IPS-15b (cell line): ENCODE data around the gene RAP2C.

Experiments used
- H3K27me3 ChIP-seq: one replicate; pipeline ENCODE4 v1.6.1; 2013; ENCODE audit warnings: low read length; ENCODE audit not compliant: control insufficient read depth, insufficient read depth
- H3K36me3 ChIP-seq: one replicate; pipeline ENCODE4 v1.6.1; 2013; ENCODE audit warnings: low read length; ENCODE audit not compliant: control insufficient read depth, insufficient read depth
- H3K4me1 ChIP-seq: one replicate; pipeline ENCODE4 v1.6.1; 2013; ENCODE audit warnings: mild to moderate bottlenecking, low read length; ENCODE audit not compliant: control insufficient read depth, insufficient read depth
- H3K4me3 ChIP-seq: one replicate; pipeline ENCODE4 v1.5.1; 2013; ENCODE audit warnings: low read depth, low read length
- H3K9ac ChIP-seq: one replicate; pipeline ENCODE4 v1.6.1; 2013; ENCODE audit warnings: low read depth, mild to moderate bottlenecking, low read length
- H3K9me3 ChIP-seq: one replicate; pipeline ENCODE4 v1.6.1; 2013; ENCODE audit warnings: mild to moderate bottlenecking, low read length; ENCODE audit not compliant: control insufficient read depth, insufficient read depth

RAP2C gene

GRCh38 chrX:132219343-132219768 lies at the start of gene RAP2C:
Gene RAP2C (minus strand): TSS chrX:132219447. CDS start chrX:132217268, 2,179 bp downstream.
- peaks cover 4% of the 10 kb centered on the region for H3K4me1 ChIP-seq
- H3K27me3 ChIP-seq, result no peaks in the 10 kb centered on the region
- H3K36me3 ChIP-seq, result no peaks in the 10 kb centered on the region
- H3K9me3 ChIP-seq, result no peaks in the 10 kb centered on the region
- peak within 1 kb of the TSS; percentile 81 for H3K9ac ChIP-seq
- peak within 1 kb of the TSS; percentile 84 for H3K4me3 ChIP-seq

GRCh38 chrX:132267392-132267791 lies 48.1 kb upstream of the RAP2C start:
- H3K4me3 ChIP-seq, result no peak overlapping the region
- no peak overlapping the region for H3K9ac ChIP-seq
- no peaks in the 10 kb centered on the region for H3K27me3 ChIP-seq
- H3K4me1 ChIP-seq, result no peaks in the 10 kb centered on the region
- no peaks in the 10 kb centered on the region for H3K36me3 ChIP-seq
- no peaks in the 10 kb centered on the region for H3K9me3 ChIP-seq

- no peaks in the 10 kb centered on the region for H3K36me3 ChIP-seq
- no peak overlapping the region for H3K4me3 ChIP-seq
- H3K9ac ChIP-seq, result no peak overlapping the region
- no peaks in the 10 kb centered on the region for H3K4me1 ChIP-seq
- H3K9me3 ChIP-seq, result no peaks in the 10 kb centered on the region
- H3K27me3 ChIP-seq, result no peaks in the 10 kb centered on the region
Observed at GRCh38 chrX:132266583-132267355, 47.5 kb upstream of the RAP2C start.

GRCh38 chrX:132263127-132263526 lies 43.9 kb upstream of the RAP2C start:
- H3K4me1 ChIP-seq, result no peaks in the 10 kb centered on the region
- no peaks in the 10 kb centered on the region for H3K36me3 ChIP-seq
- H3K27me3 ChIP-seq, result no peaks in the 10 kb centered on the region
- H3K4me3 ChIP-seq, result no peak overlapping the region
- no peak overlapping the region for H3K9ac ChIP-seq
- no peaks in the 10 kb centered on the region for H3K9me3 ChIP-seq

- Histone ChIP-seq H3K9me3 (no peaks in the 10 kb centered on the region), H3K27me3 (no peaks in the 10 kb centered on the region), H3K9ac (no peak overlapping the region), H3K4me3 (no peak overlapping the region), H3K36me3 (no peaks in the 10 kb centered on the region), H3K4me1 (no peaks in the 10 kb centered on the region)
Observed at GRCh38 chrX:132258509-132258908, 39.3 kb upstream of the RAP2C start.

GRCh38 chrX:132257116-132257515 lies 37.9 kb upstream of the RAP2C start:
- Histone ChIP-seq H3K9me3 (no peaks in the 10 kb centered on the region), H3K4me3 (no peak overlapping the region), H3K27me3 (no peaks in the 10 kb centered on the region), H3K36me3 (no peaks in the 10 kb centered on the region), H3K9ac (no peak overlapping the region), H3K4me1 (no peaks in the 10 kb centered on the region)

- Histone ChIP-seq H3K9ac (no peak overlapping the region), H3K36me3 (no peaks in the 10 kb centered on the region), H3K4me1 (no peaks in the 10 kb centered on the region), H3K27me3 (no peaks in the 10 kb centered on the region), H3K9me3 (no peaks in the 10 kb centered on the region), H3K4me3 (no peak overlapping the region)
Observed at GRCh38 chrX:132236121-132236520, 16.9 kb upstream of the RAP2C start.

GRCh38 chrX:132235488-132235887 lies 16.2 kb upstream of the RAP2C start:
- H3K27me3 ChIP-seq, result no peaks in the 10 kb centered on the region
- H3K4me3 ChIP-seq, result no peak overlapping the region
- H3K36me3 ChIP-seq, result no peaks in the 10 kb centered on the region
- H3K9me3 ChIP-seq, result no peaks in the 10 kb centered on the region
- H3K4me1 ChIP-seq, result no peaks in the 10 kb centered on the region
- no peak overlapping the region for H3K9ac ChIP-seq

- Histone ChIP-seq H3K27me3 (no peaks in the 10 kb centered on the region), H3K4me3 (no peak overlapping the region), H3K9ac (no peak overlapping the region), H3K9me3 (no peaks in the 10 kb centered on the region), H3K36me3 (no peaks in the 10 kb centered on the region), H3K4me1 (no peaks in the 10 kb centered on the region)
Observed at GRCh38 chrX:132231587-132231986, 12.3 kb upstream of the RAP2C start.

- no peaks in the 10 kb centered on the region for H3K27me3 ChIP-seq
- H3K36me3 ChIP-seq, result no peaks in the 10 kb centered on the region
- H3K4me1 ChIP-seq, result no peaks in the 10 kb centered on the region
- no peaks in the 10 kb centered on the region for H3K9me3 ChIP-seq
- no peak overlapping the region for H3K9ac ChIP-seq
- H3K4me3 ChIP-seq, result no peak overlapping the region
Observed at GRCh38 chrX:132227383-132228112, 8.3 kb upstream of the RAP2C start.

GRCh38 chrX:132226169-132226568 lies 6.9 kb upstream of the RAP2C start:
- Histone ChIP-seq H3K9me3 (no peaks in the 10 kb centered on the region), H3K4me3 (no peak overlapping the region), H3K27me3 (no peaks in the 10 kb centered on the region), H3K4me1 (no peaks in the 10 kb centered on the region), H3K9ac (no peak overlapping the region), H3K36me3 (no peaks in the 10 kb centered on the region)
